ENCODE data around the gene SHC3.

SHC3 gene

DNA sequence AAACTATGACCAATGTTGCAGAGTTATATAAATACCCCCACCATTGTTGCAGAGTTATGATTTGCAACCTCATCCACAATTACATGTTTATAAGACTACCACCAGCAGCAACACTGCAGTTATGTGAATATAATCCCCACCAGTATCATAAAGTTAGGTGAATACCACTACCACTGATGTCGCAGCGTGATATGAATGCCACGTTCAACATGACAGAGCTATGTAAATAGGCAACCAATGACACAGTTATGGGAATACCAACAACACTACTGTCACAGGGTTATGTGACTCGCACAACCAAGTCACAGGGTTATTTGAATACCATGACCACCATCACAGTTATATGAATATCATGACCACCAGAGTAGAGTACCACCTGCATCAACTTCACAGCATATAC lies 63.9 kb downstream of the SHC3 start:
- TF ChIP-seq, protein P1, sequence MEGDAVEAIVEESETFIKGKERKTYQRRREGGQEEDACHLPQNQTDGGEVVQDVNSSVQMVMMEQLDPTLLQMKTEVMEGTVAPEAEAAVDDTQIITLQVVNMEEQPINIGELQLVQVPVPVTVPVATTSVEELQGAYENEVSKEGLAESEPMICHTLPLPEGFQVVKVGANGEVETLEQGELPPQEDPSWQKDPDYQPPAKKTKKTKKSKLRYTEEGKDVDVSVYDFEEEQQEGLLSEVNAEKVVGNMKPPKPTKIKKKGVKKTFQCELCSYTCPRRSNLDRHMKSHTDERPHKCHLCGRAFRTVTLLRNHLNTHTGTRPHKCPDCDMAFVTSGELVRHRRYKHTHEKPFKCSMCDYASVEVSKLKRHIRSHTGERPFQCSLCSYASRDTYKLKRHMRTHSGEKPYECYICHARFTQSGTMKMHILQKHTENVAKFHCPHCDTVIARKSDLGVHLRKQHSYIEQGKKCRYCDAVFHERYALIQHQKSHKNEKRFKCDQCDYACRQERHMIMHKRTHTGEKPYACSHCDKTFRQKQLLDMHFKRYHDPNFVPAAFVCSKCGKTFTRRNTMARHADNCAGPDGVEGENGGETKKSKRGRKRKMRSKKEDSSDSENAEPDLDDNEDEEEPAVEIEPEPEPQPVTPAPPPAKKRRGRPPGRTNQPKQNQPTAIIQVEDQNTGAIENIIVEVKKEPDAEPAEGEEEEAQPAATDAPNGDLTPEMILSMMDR (IDR thresholded peaks at IDR 0.05; ENCODE audit: low read length, missing control alignments): no peak
- no peak overlapping the region for H3K4me3 ChIP-seq (replicated peaks; ENCODE audit: low read depth, low read length)
- no peak for DNase-seq (ENCODE audit: low read depth)

DNA sequence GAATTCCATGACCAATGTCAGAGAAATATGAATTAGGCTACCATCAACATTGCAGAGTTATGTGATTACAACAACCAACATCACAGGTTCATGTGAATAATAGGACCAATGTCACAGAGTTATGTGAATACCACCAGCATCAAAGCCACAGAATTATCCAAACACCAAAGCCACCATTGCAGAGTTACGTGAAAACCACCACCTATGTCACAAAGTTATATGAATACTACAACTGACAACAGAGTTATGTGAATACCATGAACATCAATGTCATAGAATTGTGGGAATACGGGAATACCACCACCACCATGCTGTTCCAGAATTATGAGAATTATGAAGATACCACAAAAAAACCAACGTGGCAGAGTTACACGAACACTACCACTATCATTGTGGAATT lies 64.8 kb downstream of the SHC3 start:
- TF ChIP-seq, protein P1 (IDR thresholded peaks at IDR 0.05; ENCODE audit: low read length, missing control alignments): no peak
- no peak for DNase-seq (ENCODE audit: low read depth)
- H3K4me3 ChIP-seq (replicated peaks; ENCODE audit: low read depth, low read length): no peak overlapping the region

DNA sequence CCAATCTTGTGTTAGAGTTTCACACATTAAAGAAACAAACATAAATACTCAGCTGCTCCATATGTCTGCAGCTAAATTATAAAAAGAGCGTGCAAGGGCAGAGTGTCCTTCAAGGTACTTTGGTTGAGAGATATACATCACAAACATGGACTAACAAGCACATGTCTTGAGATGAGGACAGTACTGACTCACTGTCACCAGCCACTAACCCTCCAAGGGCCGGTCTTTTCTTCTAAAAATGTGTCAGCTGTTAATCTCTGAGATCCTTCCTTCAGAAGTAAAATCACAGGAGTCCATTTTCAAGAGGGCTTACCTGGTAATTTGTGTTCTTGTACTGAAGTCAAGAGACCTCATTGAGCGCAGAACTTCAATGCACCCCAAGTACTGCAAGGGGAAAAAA lies 66.4 kb downstream of the SHC3 start:
- H3K4me3 ChIP-seq (replicated peaks; ENCODE audit: low read depth, low read length): no peak overlapping the region
- no peak for DNase-seq (ENCODE audit: low read depth)
- TF ChIP-seq, protein P1 (IDR thresholded peaks at IDR 0.05; ENCODE audit: low read length, missing control alignments): no peak

DNA sequence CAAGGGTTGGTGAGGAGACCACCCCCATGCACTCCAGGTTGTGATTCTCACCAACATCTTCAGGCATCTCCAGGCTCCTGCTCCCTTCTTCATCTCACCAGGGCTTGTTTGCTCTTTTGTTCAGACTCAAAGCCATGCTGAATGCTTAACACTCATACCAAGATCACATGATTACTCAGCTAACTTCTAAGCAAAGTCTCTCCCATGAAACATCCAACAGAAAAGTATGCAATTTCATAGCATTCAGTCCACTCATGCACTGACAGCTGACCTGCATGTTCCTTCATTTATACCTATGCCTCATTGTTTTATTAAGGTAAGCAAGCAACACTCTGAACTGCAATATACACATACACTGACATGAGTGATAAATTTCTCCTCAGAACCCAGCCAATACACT lies 69.0 kb downstream of the SHC3 start:
- DNase-seq (ENCODE audit: low read depth): no peak
- no peak overlapping the region for H3K4me3 ChIP-seq (replicated peaks; ENCODE audit: low read depth, low read length)
- TF ChIP-seq, protein P1 (IDR thresholded peaks at IDR 0.05; ENCODE audit: low read length, missing control alignments): no peak

DNA sequence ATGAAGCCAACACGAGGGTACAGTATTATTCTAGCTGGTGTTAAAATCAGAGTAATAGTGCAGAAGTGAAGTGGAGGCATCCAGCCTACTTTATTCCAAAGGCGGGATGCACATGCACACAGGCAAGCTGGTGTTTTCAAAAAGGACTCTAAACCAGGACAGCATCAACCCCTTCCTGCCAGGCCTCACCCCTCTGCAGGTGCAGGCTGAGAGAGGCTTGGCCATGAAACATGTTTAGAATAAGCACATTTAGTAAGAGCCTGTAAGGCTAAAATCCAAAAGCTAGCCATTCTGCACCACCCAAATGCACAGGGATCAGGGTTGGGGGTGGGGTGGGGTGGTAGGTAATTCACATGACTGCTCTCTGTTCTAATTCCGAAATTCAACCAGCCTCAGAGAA lies 71.2 kb downstream of the SHC3 start:
- DNase-seq (ENCODE audit: low read depth): no peak
- H3K4me3 ChIP-seq (replicated peaks; ENCODE audit: low read depth, low read length): no peak overlapping the region
- TF ChIP-seq, protein P1 (IDR thresholded peaks at IDR 0.05; ENCODE audit: low read length, missing control alignments): no peak

DNA sequence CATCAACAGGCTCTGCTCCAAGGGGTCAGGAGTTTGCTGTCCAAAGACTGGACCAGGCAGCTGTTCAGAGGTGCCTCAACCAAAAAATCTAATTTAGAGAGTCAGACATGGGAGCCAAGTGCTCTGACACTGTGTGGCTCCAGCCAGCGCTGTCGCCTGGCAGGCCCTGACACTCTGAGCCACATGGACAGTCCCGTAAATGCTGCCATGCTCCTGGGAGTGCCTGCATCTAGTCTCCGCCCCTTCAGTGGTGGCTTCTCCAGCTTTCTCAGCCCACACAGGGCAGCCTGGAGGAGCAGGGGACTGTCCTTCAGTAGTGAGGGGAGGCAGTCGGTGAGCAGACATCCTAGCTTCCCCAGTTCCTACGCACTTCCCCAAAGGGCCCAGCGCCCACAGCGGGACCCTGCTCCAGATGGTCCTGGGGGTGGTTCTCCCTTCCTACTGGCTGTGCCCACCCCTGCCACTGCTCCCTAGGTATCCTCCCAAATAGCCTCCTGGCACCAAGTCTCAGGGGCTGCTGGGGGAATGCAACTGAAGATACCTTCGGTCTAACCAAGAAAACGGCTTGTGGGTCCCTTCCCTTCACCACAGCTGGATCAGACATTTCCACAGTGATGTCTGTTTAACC lies 72.3 kb downstream of the SHC3 start:
- TF ChIP-seq, protein P1 (IDR thresholded peaks at IDR 0.05; ENCODE audit: low read length, missing control alignments): no peak
- no peak for DNase-seq (ENCODE audit: low read depth)
- H3K4me3 ChIP-seq (replicated peaks; ENCODE audit: low read depth, low read length): no peak overlapping the region

DNA sequence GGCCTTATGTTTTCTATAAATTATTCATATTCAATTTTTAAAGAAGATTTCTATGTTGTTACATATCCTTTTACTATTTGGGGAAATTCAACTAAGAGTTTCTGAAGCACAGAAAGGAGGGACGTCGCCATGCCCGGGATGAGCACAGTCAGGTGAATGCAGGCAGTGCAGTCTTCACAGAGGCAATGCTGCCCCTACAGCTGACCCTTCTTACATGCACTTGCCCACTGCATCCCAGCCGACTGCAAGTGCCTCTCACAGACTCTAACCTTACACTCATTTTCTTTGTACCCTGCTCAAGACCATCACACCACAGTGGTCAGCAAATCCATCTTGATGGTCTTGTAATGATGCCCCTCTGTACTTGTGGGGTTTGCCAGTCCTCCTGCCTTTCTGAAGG lies 73.8 kb downstream of the SHC3 start:
- TF ChIP-seq, protein P1 (IDR thresholded peaks at IDR 0.05; ENCODE audit: low read length, missing control alignments): no peak
- H3K4me3 ChIP-seq (replicated peaks; ENCODE audit: low read depth, low read length): no peak overlapping the region
- DNase-seq (ENCODE audit: low read depth): no peak
